ENCODE measurements around the gene SDK2. TPM values are rescaled to one million over a fixed set of nuclear protein-coding genes. Genes with fewer than 3 reads are reported as not detected.

SDK2 gene
- total and polyA plus RNA-seq, 2 of the 8 experiments (the other 6 are each of a cell fraction or from before 2014, with no cell fraction given) = 3.9 to 4.1 TPM

GRCh38 chr17:73582821-73583220 lies 61.4 kb downstream of the SDK2 start:
- Histone ChIP-seq H3K18ac (ENCODE audit: extremely low read depth, low read length) (no peak overlapping the region), H2BK5ac (ENCODE audit: low read depth, low read length) (no peak overlapping the region), H4K8ac (ENCODE audit: extremely low read depth, insufficient read depth, low read length) (no peak overlapping the region), H2BK12ac (ENCODE audit: low read depth, low read length) (no peak overlapping the region), H3K9ac (replicated peaks in 1 of 4; ENCODE audit: extremely low read depth in 1 of 4, low read depth in 3 of 4, low read length in 3 of 4) (no peak overlapping the region), H3K56ac (replicated peaks; ENCODE audit: insufficient read length, low read depth, low read length) (no peak overlapping the region), H3K23ac (ENCODE audit: insufficient read length) (no peak overlapping the region), H3K14ac (ENCODE audit: insufficient read length) (no peak overlapping the region), H3K36me3 (ENCODE audit: control insufficient read depth in 2 of 4, insufficient read depth in 4 of 4, low read length in 3 of 4) (no peaks in the 10 kb centered on the region), H2BK20ac (ENCODE audit: low read length) (no peak overlapping the region), H3K27me3 (replicated peaks in 1 of 4; ENCODE audit: control insufficient read depth in 3 of 4, extremely low read depth in 1 of 4, insufficient read depth in 3 of 4, low read length in 3 of 4) (no peaks in the 10 kb centered on the region; a peak in 1 of 7 replicates), H2AK5ac (ENCODE audit: low read depth, low read length) (no peak overlapping the region), H4K91ac (replicated peaks; ENCODE audit: insufficient read length, low read length) (no peak overlapping the region), H3K79me2 (ENCODE audit: control insufficient read depth in 1 of 2, insufficient read depth in 2 of 2, low read length in 2 of 2) (no peaks in the 10 kb centered on the region), H2BK15ac (ENCODE audit: low read length) (0 out of 2 replicates have a peak overlapping the region, but pooled peaks have one; percentile 72), H3K4me1 (replicated peaks in 1 of 4; ENCODE audit: control insufficient read depth in 3 of 4, insufficient read depth in 4 of 4, low read length in 3 of 4) (peaks cover 0 to 25% (median 8%) of the 10 kb centered on the region in 4 experiments; a peak in 6 of 7 replicates), H3K79me1 (ENCODE audit: low read depth, low read length) (no peaks in the 10 kb centered on the region), H2BK120ac (replicated peaks; ENCODE audit: low read depth, low read length) (no peak overlapping the region), H3K27ac (ENCODE audit: low read depth, low read length) (no peak overlapping the region), H3K4ac (replicated peaks; ENCODE audit: insufficient read length, low read depth, low read length) (no peak overlapping the region), H3K4me2 (ENCODE audit: insufficient read depth in 1 of 2, low read depth in 2 of 2, low read length in 2 of 2) (no peak overlapping the region), H2AFZ (ENCODE audit: low read length) (no peak overlapping the region), H4K5ac (ENCODE audit: insufficient read length, low read depth, low read length) (no peak overlapping the region), H3K9me3 (ENCODE audit: insufficient read depth in 2 of 2, low read depth in 1 of 2, low read length in 1 of 2) (no peaks in the 10 kb centered on the region), H3K4me3 (ENCODE audit: extremely low read depth in 1 of 4, insufficient read depth in 2 of 4, low read depth in 3 of 4, low read length in 4 of 4) (no peak overlapping the region), H3K23me2 (ENCODE audit: low read depth, low read length) (no peaks in the 10 kb centered on the region), H4K20me1 (replicated peaks in 1 of 2; ENCODE audit: control insufficient read depth in 1 of 2, insufficient read depth in 2 of 2, low read length in 2 of 2) (no peaks in the 10 kb centered on the region)
- ChIA-PET CTCF (ENCODE audit: partially characterized antibody) (interaction anchor here (1.3 to 7.7 kb wide), 4 partner anchors 13 to 153 kb away, joined by 5 to 56 read pairs (median 31); no protein-coding TSS in a partner anchor), POLR2A (ENCODE audit: partially characterized antibody) (no interaction called here)
- DNase-seq (ENCODE audit: low read depth in 1 of 2, low spot score in 2 of 2) (no peak), FAIRE-seq (no peak)
- WGBS, 2 experiments (ENCODE audit: extremely low coverage in 1 of 2, insufficient coverage in 1 of 2, insufficient read length in 1 of 2, insufficient replicate concordance in 2 of 2, low coverage in 1 of 2, low lambda C conversion rate in 2 of 2, missing lambda C conversion rate in 1 of 2) = 83% methylated on average over 9 of the region's 9 CpGs; no CpG with 5 or more reads in 1 of the 2 experiments
- TF ChIP-seq SRF (IDR thresholded peaks at IDR 0.05; ENCODE audit: low read depth, low read length) = no peak
- no peak for TF ChIP-seq KDM4A (IDR thresholded peaks at IDR 0.05; ENCODE audit: low read depth, low read length, severe bottlenecking)
- TF ChIP-seq SIX5 (IDR thresholded peaks at IDR 0.05; ENCODE audit: low read depth, low read length) = no peak
- no peak for TF ChIP-seq TCF12 (IDR thresholded peaks at IDR 0.05; ENCODE audit: low read depth, low read length)
- TF ChIP-seq NANOG (IDR thresholded peaks at IDR 0.05; ENCODE audit: insufficient read depth, low read depth, low read length, poor library complexity, severe bottlenecking) = no peak
- TF ChIP-seq BCL11A (IDR thresholded peaks at IDR 0.05; ENCODE audit: low read depth in 2 of 2, low read length in 2 of 2) = no peak
- no peak for TF ChIP-seq HDAC6 (IDR thresholded peaks at IDR 0.05; ENCODE audit: low read depth, low read length)
- TF ChIP-seq USF2 (IDR thresholded peaks at IDR 0.05; ENCODE audit: low read length) = no peak
- TF ChIP-seq POLR2A (IDR thresholded peaks at IDR 0.05; ENCODE audit: control extremely low read depth in 1 of 2, low read depth in 2 of 2, low read length in 2 of 2) = no peak
- TF ChIP-seq RFX5 (IDR thresholded peaks at IDR 0.05; ENCODE audit: borderline replicate concordance, low read depth, low read length) = no peak
- TF ChIP-seq TAF7 (optimal IDR thresholded peaks at IDR 0.05; ENCODE audit: borderline replicate concordance, low read depth, low read length) = no peak
- no peak for TF ChIP-seq EP300 (IDR thresholded peaks at IDR 0.05; ENCODE audit: borderline replicate concordance in 1 of 2, low read depth in 2 of 2, low read length in 2 of 2)
- no peak for TF ChIP-seq JUND (IDR thresholded peaks at IDR 0.05; ENCODE audit: low read length)
- TF ChIP-seq TBP (IDR thresholded peaks at IDR 0.05; ENCODE audit: low read depth, low read length) = no peak
